Astrocyte of the spinal cord (primary cell): ENCODE data around the gene C6orf58.

Experiments used
- DNase-seq: peaks from one replicate; pipeline ENCODE4 v3.0.0; 2011; ENCODE audit warnings: low read depth, low spot score
- H3K4me3 ChIP-seq: 2 replicates; pipeline ENCODE4 v1.5.1; 2011; ENCODE audit warnings: low read depth, mild to moderate bottlenecking, low read length, moderate library complexity
- in situ Hi-C: cut with HindIII; loops from 2 replicates; pipeline ENCODE4 v1.10.0; 2017; ENCODE audit warnings: low sequenced_read_pairs
- TF ChIP-seq, protein P1 (sequence below): IDR thresholded peaks from 2 replicates; pipeline ENCODE4 v1.5.1; 2012; ENCODE audit warnings: low read depth, mild to moderate bottlenecking, low read length, inconsistent platforms

The C6orf58 gene

GRCh38 chr6:127637830-127638409 lies 60.9 kb downstream of the C6orf58 start:
- no peak overlapping the region for H3K4me3 ChIP-seq
- DNase-seq: no peak
- TF ChIP-seq, protein P1, sequence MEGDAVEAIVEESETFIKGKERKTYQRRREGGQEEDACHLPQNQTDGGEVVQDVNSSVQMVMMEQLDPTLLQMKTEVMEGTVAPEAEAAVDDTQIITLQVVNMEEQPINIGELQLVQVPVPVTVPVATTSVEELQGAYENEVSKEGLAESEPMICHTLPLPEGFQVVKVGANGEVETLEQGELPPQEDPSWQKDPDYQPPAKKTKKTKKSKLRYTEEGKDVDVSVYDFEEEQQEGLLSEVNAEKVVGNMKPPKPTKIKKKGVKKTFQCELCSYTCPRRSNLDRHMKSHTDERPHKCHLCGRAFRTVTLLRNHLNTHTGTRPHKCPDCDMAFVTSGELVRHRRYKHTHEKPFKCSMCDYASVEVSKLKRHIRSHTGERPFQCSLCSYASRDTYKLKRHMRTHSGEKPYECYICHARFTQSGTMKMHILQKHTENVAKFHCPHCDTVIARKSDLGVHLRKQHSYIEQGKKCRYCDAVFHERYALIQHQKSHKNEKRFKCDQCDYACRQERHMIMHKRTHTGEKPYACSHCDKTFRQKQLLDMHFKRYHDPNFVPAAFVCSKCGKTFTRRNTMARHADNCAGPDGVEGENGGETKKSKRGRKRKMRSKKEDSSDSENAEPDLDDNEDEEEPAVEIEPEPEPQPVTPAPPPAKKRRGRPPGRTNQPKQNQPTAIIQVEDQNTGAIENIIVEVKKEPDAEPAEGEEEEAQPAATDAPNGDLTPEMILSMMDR: no peak
- in situ Hi-C loops: no loop called here
